COR-L47 (cell line): ENCODE data around the gene CS.
A peak's percentile ranks its signal among the peaks of the same experiment; 100 is the strongest.
"Not testable (repeated sequence)": the region's sequence is repeated elsewhere in the genome, so short reads cannot be mapped to it uniquely, and the experiment has no call there.

Experiments
- DNase-seq: peaks from one replicate; lab custom pipeline; 2025; lab: John Stamatoyannopoulos, UW

Gene CS

DNA sequence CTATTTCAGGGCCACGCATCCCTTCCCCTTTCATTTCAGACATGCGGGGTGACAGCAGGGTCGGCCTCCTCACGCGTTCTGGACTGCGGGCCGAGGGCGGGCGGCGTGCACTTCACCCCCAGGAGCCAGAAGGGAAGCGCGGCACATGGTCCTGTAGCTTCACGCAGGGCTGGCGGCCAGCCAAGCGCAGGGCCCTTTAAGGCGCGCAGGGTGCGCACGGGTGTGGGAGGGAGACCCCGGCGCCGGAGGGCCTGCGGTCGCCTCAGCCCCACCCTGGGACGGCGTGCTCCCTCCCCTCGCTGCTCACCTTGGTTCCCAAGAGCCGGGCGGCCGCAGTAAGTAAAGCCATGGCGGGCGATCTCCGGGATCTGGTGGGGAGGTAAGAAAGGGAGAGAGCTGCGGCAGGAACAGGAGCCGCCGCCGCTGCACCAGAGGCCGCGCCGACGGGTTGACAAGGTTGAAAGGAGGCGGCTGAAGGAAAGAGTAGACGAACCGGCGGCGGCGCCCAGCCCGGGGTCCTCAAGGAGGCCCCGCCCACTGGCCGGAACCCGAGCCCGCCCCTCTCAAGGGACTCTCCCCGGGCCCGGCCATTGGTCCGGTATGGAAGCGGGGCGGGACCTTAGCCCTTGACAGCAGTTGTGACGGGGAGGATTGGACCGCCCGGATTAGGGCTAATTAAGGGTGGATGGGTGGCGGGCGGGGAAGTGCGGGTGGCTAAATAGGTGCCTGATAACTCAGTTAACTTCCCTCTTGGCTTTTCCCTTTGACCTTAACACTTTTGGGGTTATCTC lies at the start of gene CS:
CS (minus strand) TSS at position 478 of the 791 bp plus-strand sequence; CDS start at position 349, 129 bp downstream.
- peak; percentile 99 for DNase-seq

DNA sequence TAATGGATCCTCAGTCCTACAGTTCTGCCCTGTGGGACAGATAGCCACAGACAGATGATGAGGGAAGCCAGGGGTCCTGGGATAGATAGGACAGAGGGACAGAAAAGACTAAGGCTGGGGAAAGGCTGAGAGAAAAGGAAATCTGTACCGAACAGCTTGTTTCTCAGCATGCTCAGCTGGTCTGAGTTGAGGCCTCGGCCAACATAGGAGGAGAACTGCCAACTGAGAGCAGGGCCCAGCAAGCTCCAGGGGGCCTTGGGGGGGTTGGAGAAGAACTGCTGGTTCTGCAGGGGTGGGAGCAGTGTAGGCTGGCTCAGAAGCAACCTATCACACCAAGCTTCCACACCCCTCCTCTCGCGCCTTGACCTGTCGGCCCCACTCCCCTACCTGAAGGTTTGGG lies 48.6 kb upstream of the CS start:
- DNase-seq = no peak

DNA sequence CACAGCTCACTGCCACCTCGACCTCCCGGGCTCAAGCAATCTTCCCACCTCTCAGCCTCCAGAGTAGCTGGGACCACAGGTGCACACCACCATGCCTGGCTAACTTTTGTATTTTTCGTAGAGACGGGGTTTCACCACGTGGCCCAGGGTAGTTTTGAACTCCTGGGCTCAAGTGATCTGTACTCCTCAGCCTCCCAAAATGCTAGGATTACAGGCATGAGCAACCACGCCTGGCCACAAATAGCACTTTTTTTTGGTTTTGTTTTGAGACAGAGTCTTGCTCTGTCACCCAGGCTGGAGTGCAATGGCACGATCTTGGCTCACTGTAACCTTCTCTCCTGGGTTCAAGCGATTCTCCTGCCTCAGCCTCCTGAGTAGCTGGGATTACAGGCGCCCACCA lies 47.1 kb upstream of the CS start:
- DNase-seq = not testable (repeated sequence)

- no peak for DNase-seq
Measured at GRCh38 chr12:56346675-56347074, 46.5 kb upstream of the CS start.

GRCh38 chr12:56342290-56342689 lies 42.2 kb upstream of the CS start:
- DNase-seq = not testable (repeated sequence)

- DNase-seq = no peak
Measured at GRCh38 chr12:56341616-56342015, 41.5 kb upstream of the CS start.

- DNase-seq = no peak
Measured at GRCh38 chr12:56339158-56339422, 39.0 kb upstream of the CS start.

DNA sequence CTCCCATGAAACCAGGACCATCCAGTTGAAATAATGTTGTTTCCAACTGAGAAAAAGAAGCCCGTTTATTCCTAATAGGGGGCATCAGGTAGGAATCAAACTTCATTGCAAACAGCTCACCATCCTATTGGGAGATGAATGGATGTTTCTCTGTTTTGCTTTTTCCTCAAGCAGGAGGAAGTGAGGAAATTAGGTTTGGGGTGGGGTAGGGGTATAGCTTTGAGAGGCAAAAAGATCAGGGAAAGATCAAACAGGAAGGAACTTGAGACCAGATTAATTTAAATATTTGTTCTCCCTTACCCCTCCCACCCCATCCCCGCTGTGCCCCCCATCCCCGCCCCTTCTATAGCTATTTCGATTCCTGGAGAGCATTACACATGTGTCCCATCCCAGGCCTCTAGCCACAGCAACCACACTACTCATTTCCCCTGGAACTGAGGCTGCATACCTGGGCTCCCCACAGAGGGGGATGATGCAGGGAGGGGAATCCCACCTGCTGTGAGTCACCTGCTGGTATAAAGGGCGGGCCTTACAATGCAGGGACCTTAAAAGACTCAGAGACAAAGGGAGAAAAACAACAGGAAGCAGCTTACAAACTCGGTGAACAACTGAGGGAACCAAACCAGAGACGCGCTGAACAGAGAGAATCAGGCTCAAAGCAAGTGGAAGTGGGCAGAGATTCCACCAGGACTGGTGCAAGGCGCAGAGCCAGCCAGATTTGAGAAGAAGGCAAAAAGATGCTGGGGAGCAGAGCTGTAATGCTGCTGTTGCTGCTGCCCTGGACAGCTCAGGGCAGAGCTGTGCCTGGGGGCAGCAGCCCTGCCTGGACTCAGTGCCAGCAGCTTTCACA lies 38.4 kb upstream of the CS start, which contains the start of gene IL23A:
IL23A (plus strand) TSS at position 577 of the 850 bp plus-strand sequence; CDS start at position 738, 161 bp downstream.
- peak; percentile 81 for DNase-seq

- no peak for DNase-seq
Measured at GRCh38 chr12:56337753-56338251, 37.7 kb upstream of the CS start.

DNA sequence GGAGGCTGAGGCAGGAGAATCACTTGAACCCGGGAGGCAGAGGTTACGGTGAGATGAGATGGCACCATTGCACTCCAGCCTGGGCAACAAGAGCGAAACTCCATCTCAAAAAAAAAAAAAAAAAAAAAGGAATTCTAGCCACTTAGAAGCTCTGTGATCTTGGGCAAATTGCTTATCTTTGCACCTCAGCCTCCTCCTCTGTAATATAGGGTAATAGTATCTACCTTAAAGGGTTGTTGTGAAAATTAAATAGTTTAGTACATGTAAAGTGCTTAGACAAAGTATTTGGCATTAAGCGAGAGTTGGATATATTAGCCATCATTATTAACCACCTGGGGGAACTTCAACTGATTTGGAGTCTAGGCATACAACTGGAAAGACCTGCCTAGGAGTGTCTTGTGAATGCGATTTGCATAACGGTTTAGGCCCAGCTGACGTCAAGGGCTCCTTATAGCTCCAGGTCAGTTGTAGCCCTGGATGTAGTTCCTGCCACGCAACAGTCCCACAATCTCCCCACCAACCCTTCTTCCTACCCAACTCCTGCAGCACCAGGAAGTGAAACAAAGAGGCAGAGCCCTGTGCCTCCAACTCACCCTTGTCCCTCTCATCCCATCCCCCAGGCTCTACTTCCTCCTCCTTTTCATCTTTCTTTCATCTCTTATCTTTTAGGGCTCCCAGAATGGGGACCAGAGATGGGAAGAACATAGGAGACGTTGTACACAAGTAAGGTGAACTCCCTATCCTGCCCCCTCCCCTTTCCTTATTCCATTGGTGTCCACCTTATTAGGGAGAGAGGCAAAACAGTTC lies 36.4 kb upstream of the CS start:
- DNase-seq = no peak

DNA sequence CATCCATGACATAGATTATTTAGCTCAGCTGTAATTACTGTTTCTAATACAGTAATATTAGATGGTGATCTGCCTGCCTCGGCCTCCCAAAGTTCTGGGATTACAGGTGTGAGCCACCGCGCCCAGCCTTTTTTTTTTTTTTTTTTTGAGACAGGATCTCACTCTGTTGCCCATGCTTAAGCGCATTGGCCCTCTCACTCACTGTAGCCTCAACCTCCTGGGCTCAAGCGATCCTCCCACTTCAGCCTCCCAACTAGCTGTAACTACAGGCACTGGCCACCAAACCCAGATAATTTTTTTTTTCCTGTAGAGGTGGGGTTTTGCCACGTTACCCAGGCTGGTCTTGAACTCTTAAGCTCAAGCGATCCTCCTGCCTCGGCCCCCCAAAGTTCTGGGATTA lies 35.4 kb upstream of the CS start:
- DNase-seq = not testable (repeated sequence)

DNA sequence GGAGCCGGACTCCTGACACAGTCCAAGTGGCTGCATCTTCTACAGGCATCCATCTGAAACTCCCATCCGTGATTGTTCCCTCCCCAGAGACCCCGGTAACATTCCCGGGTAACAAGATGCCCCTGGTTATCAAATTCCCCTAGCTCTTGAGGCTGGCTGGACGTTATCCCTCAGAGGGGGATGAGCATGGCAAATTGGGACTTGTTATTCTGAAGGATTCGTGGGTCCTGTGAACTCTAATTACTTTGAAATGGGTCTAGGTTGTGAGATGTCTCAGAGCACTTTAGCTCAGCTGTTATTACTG lies 34.3 kb upstream of the CS start:
- no peak for DNase-seq

DNA sequence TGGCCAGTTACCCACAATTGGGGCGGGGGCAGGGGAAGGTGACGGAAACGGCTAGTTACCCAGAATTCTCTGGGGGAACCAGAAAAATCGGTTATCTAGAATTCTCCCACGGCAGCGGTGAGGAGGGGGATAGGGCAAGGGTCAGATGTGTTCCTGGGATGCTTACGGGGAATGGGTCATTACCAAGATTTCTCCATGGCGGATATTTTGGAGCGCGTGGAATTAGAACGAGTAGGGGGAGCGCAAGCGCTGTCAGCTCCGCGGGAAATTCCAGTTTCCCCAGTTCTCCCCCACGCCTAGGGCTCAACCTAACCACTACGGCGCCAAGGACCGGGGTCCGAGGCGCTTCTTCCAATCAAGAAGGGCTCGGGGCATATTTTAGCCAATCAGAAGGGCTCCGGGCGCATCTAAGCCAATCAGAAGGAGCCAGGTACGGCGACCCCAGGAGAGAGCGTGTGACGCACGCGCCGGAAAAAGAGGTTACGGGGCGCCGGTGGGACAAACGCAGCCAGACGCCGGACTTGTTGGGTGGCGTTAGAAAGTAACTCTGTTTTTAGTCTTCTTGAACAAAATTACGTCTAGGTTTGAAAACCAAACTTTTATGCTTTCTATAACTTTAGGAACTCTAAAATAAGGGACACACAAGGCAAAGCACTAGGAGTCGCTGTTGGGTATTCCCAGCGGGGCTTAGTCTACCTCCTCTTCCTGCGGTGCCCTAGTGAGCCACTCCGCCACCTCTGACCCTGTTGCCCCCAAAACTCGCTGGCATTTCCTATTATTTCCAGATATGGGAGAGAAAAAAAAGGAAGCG lies 33.8 kb upstream of the CS start, which contains the start of gene PAN2:
PAN2 (minus strand) TSS at position 322 of the 811 bp plus-strand sequence. CDS start 906 bp downstream, outside the sequence.
- peak; percentile 99 for DNase-seq

GRCh38 chr12:56333197-56333678 lies 33.1 kb upstream of the CS start:
- no peak for DNase-seq

DNA sequence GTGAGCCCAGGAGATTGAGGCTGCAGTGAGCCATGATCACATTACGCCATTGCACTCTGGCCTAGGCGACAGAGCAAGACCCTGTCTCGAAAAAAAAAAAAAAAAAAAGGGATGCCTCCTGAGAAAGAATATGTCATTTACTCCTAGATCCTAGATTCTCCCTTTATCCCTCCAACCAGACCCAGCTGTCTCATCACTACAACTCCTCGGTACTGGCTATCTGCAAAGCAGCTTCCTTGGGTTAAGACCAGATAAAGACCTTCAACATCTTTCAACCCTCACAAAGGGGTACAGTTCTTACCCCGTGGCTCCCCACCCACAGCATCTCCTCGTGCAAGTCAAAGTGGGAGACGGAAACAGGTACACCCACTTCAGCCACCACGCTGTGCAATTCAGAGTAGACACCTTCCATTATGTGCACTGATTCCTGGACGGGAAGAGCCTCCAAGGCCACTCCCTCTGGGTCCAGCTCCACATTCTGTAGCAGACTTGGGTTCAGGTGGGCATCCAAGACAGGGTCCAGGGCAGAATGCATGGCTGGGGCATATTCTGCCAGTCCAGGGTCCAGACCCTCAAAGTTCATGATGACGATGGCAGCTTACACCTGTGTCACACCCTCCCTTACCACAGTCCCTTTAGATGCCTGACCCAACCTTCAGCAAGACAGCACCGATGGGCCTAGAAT lies 32.5 kb upstream of the CS start:
- no peak for DNase-seq

DNA sequence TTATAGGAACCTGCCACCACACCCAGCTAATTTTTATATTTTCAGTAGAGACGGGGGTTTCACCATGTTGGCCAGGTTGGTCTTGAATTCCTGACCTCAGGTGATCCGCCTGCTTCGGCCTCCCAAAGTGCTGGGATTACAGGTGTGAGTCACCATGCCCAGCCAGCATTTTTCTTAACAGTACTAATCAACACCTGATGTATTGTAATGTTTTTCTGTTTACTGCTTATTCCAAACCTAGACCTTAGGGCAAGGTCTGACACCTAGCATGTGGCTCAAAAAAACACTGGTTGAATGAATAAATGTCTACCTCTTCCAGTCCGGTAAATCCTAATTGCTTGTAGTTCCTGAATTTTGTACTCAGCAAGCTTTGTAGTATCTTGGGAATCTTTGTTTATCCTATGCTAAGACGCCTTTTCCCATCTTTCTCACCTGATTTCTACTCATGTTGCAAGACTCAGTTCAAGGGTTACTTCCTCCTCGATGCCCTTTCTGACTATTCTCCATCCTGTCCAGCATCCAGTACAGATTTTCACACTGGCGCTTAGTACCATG lies 30.9 kb upstream of the CS start:
- DNase-seq = no peak

DNA sequence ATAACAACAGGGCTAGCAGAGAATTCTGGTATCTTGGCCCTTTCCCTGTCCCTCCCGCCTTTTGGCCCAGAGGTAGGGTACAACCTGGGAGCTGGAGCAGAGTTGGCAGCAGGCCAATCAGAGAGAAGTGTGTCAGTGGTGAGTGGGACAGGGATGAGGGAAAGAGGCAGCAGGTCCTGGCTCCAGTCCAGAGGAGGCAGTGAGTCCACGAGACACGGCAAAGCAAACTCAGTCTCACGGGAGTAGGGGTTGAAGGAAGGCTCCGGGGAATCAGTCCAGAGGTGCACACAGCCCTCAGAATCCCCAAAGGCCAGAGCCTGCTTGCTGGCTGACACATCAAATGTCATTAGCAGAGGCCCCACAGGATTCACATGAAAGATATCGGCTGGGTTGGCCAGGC lies 26.4 kb upstream of the CS start:
- no peak for DNase-seq

- DNase-seq = no peak
Measured at GRCh38 chr12:56326126-56326525, 26.0 kb upstream of the CS start.

DNA sequence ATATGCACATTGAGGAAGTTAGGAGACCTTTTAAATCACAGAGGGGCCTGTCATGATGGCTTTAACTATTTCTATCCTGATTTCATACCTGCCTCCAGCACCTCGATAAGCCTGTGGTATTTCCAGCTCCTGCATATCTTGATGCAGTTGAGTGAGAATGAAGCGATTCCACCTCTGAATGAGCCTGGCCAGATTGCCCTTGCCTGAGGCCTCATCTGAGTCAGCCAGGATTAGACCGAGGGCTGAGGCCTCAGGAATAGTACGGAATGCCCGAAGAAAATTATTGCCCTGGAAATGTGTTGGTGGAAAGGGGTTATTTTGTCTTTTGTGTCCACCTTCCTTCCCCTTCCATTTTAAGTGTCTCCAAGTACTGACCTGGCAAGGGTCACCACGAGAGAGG lies 24.1 kb upstream of the CS start:
- no peak for DNase-seq

GRCh38 chr12:56321610-56322009 lies 21.5 kb upstream of the CS start:
- not testable (repeated sequence) for DNase-seq
